Measurements from ENCODE around the gene ARF1.
A peak's percentile ranks its signal among the peaks of the same experiment; 100 is the strongest.
"Not testable (repeated sequence)": the region's sequence is repeated elsewhere in the genome, so short reads cannot be mapped to it uniquely, and the experiment has no call there.

The ARF1 gene

GRCh38 chr1:228102791-228103620 lies 20.5 kb downstream of the ARF1 start, which contains the start of gene C1orf35:
TSS of gene C1orf35 (minus strand) at chr1:228103325. CDS start at chr1:228103227, 98 bp downstream.
- DNase-seq (ENCODE audit: low read depth) = peak; percentile 79

- no peak for DNase-seq (ENCODE audit: low read depth)
These were observed 22.2 kb downstream of the ARF1 start for GRCh38 chr1:228104526-228105269.

GRCh38 chr1:228105270-228105995 lies 22.9 kb downstream of the ARF1 start:
- no peak for DNase-seq (ENCODE audit: low read depth)

- no peak for DNase-seq (ENCODE audit: low read depth)
These were observed 23.7 kb downstream of the ARF1 start for GRCh38 chr1:228105996-228106799.

- no peak for DNase-seq (ENCODE audit: low read depth)
These were observed 24.2 kb downstream of the ARF1 start for GRCh38 chr1:228106800-228107054.

GRCh38 chr1:228107636-228108035 lies 25.1 kb downstream of the ARF1 start:
- DNase-seq (ENCODE audit: low read depth) = no peak

- no peak for DNase-seq (ENCODE audit: low read depth)
These were observed 25.7 kb downstream of the ARF1 start for GRCh38 chr1:228108055-228108690.

- DNase-seq (ENCODE audit: low read depth) = no peak
These were observed 26.2 kb downstream of the ARF1 start for GRCh38 chr1:228108742-228109072.

- DNase-seq (ENCODE audit: low read depth) = peak; percentile 89
These were observed 26.8 kb downstream of the ARF1 start, which contains the start of gene MRPL55 for GRCh38 chr1:228109073-228109961. TSS of gene MRPL55 (minus strand) at chr1:228109299. CDS start at chr1:228108260, 1,039 bp downstream.

GRCh38 chr1:228109962-228110488 lies 27.5 kb downstream of the ARF1 start:
- no peak for DNase-seq (ENCODE audit: low read depth)

- no peak for DNase-seq (ENCODE audit: low read depth)
These were observed 28.0 kb downstream of the ARF1 start for GRCh38 chr1:228110556-228110955.

- not testable (repeated sequence) for DNase-seq (ENCODE audit: low read depth)
These were observed 28.8 kb downstream of the ARF1 start for GRCh38 chr1:228111315-228111714.

- DNase-seq (ENCODE audit: low read depth) = no peak
These were observed 29.7 kb downstream of the ARF1 start for GRCh38 chr1:228112167-228112566.

- no peak for DNase-seq (ENCODE audit: low read depth)
These were observed 30.1 kb downstream of the ARF1 start for GRCh38 chr1:228112617-228113016.

GRCh38 chr1:228114827-228115226 lies 32.3 kb downstream of the ARF1 start:
- DNase-seq (ENCODE audit: low read depth) = no peak

- DNase-seq (ENCODE audit: low read depth) = no peak
These were observed 34.8 kb downstream of the ARF1 start for GRCh38 chr1:228117335-228117734.

GRCh38 chr1:228118040-228118439 lies 35.5 kb downstream of the ARF1 start:
- no peak for DNase-seq (ENCODE audit: low read depth)

GRCh38 chr1:228120351-228120750 lies 37.8 kb downstream of the ARF1 start:
- DNase-seq (ENCODE audit: low read depth) = no peak

- no peak for DNase-seq (ENCODE audit: low read depth)
These were observed 38.5 kb downstream of the ARF1 start for GRCh38 chr1:228120857-228121489.
